Motor neuron (in vitro differentiated cells): ENCODE results near the gene KCNQ1. TPM values are rescaled to one million over a fixed set of nuclear protein-coding genes. Genes with fewer than 3 reads are reported as not detected.

Experiments used
- ATAC-seq, 8 experiments: fragments of 200-7000 bp; cut with Tn5 transposase; replicated peaks in 6 of 8; 2 replicates each; pipeline ENCODE4 v1.8.0; 2021; ENCODE audit warnings: mild to moderate bottlenecking in 8 of 8, moderate library complexity in 8 of 8
- H3K27ac ChIP-seq, 2 donors: fragments of 250-450 bp; sonication (Bioruptor Pico); 2 replicates each; pipeline ENCODE4 v1.9.0; 2021; ENCODE audit warnings: antibody characterized with exemption in 2 of 2, mild to moderate bottlenecking in 2 of 2, moderate library complexity in 1 of 2
- H3K4me1 ChIP-seq, 2 donors: fragments of 250-450 bp; sonication (Bioruptor Pico); replicated peaks in 1 of 2; 2 replicates each; pipeline ENCODE4 v1.6.1; 2021; ENCODE audit warnings: antibody characterized with exemption in 2 of 2, mild to moderate bottlenecking in 2 of 2, moderate library complexity in 1 of 2
- H3K4me3 ChIP-seq, 5 donors: fragments of 250-450 bp; sonication (Bioruptor Pico); 2 replicates each; pipeline ENCODE4 v1.9.0; 2021; ENCODE audit warnings: antibody characterized with exemption in 5 of 5, mild to moderate bottlenecking in 5 of 5, moderate library complexity in 4 of 5
- WGBS, 10 experiments: fragments of 450-650 bp; shearing (Covaris generic); methylation state at CpG; one replicate each; pipeline ENCODE4 v1.0.0; 2022; 5-methylcytosine and 5-hydroxymethylcytosine counted together
- in situ Hi-C, 9 experiments: fragments of 400-800 bp; cut with MboI; loops; one replicate each; pipeline ENCODE4 v1.15.0; 2021; ENCODE audit warnings: low sequenced_read_pairs in 9 of 9, low pct_unique_long_range_greater_than_20kb in 2 of 9; ENCODE audit not compliant: unreplicated experiment in 9 of 9
- total RNA-seq, 8 experiments: library from RNA; unstranded; fragments of 300-600 nt; gene quantifications; 2 replicates each; pipeline versions ENCODE4 v1.2.3 to v1.2.4, GENCODE V29; 2022

Gene KCNQ1
- total RNA-seq, 8 experiments from 2014 or later: 0.04 to 0.66 (median 0.20) TPM; not detected in 2

GRCh38 chr11:2883640-2883978, 438.8 kb downstream of the KCNQ1 start:
- H3K4me1 ChIP-seq: peaks cover 36 to 41% of the 10 kb centered on the region in 2 donors
- WGBS, 10 experiments: 0 to 16% (median 5%) methylated on average over 1 to 15 of the region's 24 CpGs
- peak overlapping the region; percentile 85 to 89 for H3K27ac ChIP-seq
- in situ Hi-C loops: loop anchor here in 8 of 9 experiments (10.0 to 25.0 kb wide), 7 partner anchors 196 to 696 kb away; partner anchors contain the start of genes KCNQ1OT1 (in 5 of the 8), TSSC4 (in 2 of the 8), KCNQ1 (in 1 of the 8) and TRPM5 (in 1 of the 8)
- ATAC-seq: no peak
- peak overlapping the region; percentile 65 to 85 (median 76) for H3K4me3 ChIP-seq

- WGBS, 10 experiments: 20% methylated on average over 1 of the region's 119 CpGs; no CpG with 5 or more reads in 9 of the 10 experiments
- in situ Hi-C loops: loop anchor here in 8 of 9 experiments (10.0 to 25.0 kb wide), 7 partner anchors 197 to 697 kb away; partner anchors contain the start of genes KCNQ1OT1 (in 5 of the 8), TSSC4 (in 2 of the 8), KCNQ1 (in 1 of the 8) and TRPM5 (in 1 of the 8)
- ATAC-seq: peak; percentile 3 to 31 (median 24)
- Histone ChIP-seq H3K4me1 (peaks cover 36 to 41% of the 10 kb centered on the region in 2 donors), H3K4me3 (peak overlapping the region; percentile 65 to 85 (median 76)), H3K27ac (peak overlapping the region; percentile 85 to 89)
These were observed 439.4 kb downstream of the KCNQ1 start for GRCh38 chr11:2883979-2884815.

- peak overlapping the region; percentile 85 to 89 for H3K27ac ChIP-seq
- peak overlapping the region; percentile 65 to 85 (median 76) for H3K4me3 ChIP-seq
- ATAC-seq: peak; percentile 5 to 37 (median 10)
- H3K4me1 ChIP-seq: peaks cover 36 to 41% of the 10 kb centered on the region in 2 donors
- in situ Hi-C loops: loop anchor here in 8 of 9 experiments (5.0 to 25.0 kb wide), 8 partner anchors 198 to 698 kb away; partner anchors contain the start of genes KCNQ1OT1 (in 5 of the 8), TSSC4 (in 2 of the 8), KCNQ1 (in 1 of the 8) and TRPM5 (in 1 of the 8)
- WGBS, 10 experiments: 0 to 2% (median 0%) methylated on average over 6 to 12 of the region's 80 CpGs; no CpG with 5 or more reads in 6 of the 10 experiments
These were observed 440.3 kb downstream of the KCNQ1 start for GRCh38 chr11:2885017-2885677.

- peak within 1 kb of the TSS; percentile 85 to 89 for H3K27ac ChIP-seq
- peaks cover 36 to 41% of the 10 kb centered on the region in 2 donors for H3K4me1 ChIP-seq
- peak within 1 kb of the TSS; percentile 65 to 85 (median 76) for H3K4me3 ChIP-seq
- ATAC-seq: peak; percentile 61 to 77 (median 63)
- in situ Hi-C loops: loop anchor here in 8 of 9 experiments (5.0 to 25.0 kb wide), 8 partner anchors 198 to 698 kb away; partner anchors contain the start of genes KCNQ1OT1 (in 5 of the 8), TSSC4 (in 2 of the 8), KCNQ1 (in 1 of the 8) and TRPM5 (in 1 of the 8)
- no CpG with 5 or more reads among the region's 61 CpGs for WGBS, 10 experiments
These were observed 440.9 kb downstream of the KCNQ1 start, which contains the start of gene CDKN1C for GRCh38 chr11:2885678-2886081. Gene CDKN1C (minus strand): TSS chr11:2885775. CDS start chr11:2885456, 319 bp downstream.

GRCh38 chr11:2886191-2886894, 441.5 kb downstream of the KCNQ1 start:
- peak; percentile 1 to 53 (median 42) for ATAC-seq
- in situ Hi-C loops: loop anchor here in 8 of 9 experiments (5.0 to 25.0 kb wide), 8 partner anchors 199 to 699 kb away; partner anchors contain the start of genes KCNQ1OT1 (in 5 of the 8), TSSC4 (in 2 of the 8), KCNQ1 (in 1 of the 8) and TRPM5 (in 1 of the 8)

GRCh38 chr11:2886936-2887335, 442.1 kb downstream of the KCNQ1 start:
- H3K4me3 ChIP-seq: no peak overlapping the region
- in situ Hi-C loops: loop anchor here in 8 of 9 experiments (5.0 to 25.0 kb wide), 8 partner anchors 200 to 700 kb away; partner anchors contain the start of genes KCNQ1OT1 (in 5 of the 8), TSSC4 (in 2 of the 8), KCNQ1 (in 1 of the 8) and TRPM5 (in 1 of the 8)
- WGBS, 10 experiments: 20 to 100% methylated on average over 1 to 2 of the region's 5 CpGs; no CpG with 5 or more reads in 8 of the 10 experiments
- no peak for ATAC-seq
- peak overlapping the region in 1 of 2 donors; percentile 88 for H3K27ac ChIP-seq
- peaks cover 36 to 41% of the 10 kb centered on the region in 2 donors for H3K4me1 ChIP-seq

More at GRCh38 chr11:2886191-2886894, 441.5 kb downstream of the KCNQ1 start:
- peak overlapping the region; percentile 21 to 85 (median 37) for H3K4me3 ChIP-seq
- H3K4me1 ChIP-seq: peaks cover 36 to 41% of the 10 kb centered on the region in 2 donors
- WGBS, 10 experiments: 3 to 30% (median 28%) methylated on average over 4 to 8 of the region's 49 CpGs; no CpG with 5 or more reads in 7 of the 10 experiments
- peak overlapping the region; percentile 78 to 88 for H3K27ac ChIP-seq

- H3K27ac ChIP-seq: no peak overlapping the region
- in situ Hi-C loops: loop anchor here in 8 of 9 experiments (5.0 to 25.0 kb wide), 8 partner anchors 200 to 700 kb away; partner anchors contain the start of genes KCNQ1OT1 (in 5 of the 8), TSSC4 (in 2 of the 8), KCNQ1 (in 1 of the 8) and TRPM5 (in 1 of the 8)
- WGBS, 10 experiments: 69 to 100% (median 86%) methylated on average over 1 to 9 of the region's 11 CpGs; no CpG with 5 or more reads in 2 of the 10 experiments
- H3K4me1 ChIP-seq: peaks cover 32 to 37% of the 10 kb centered on the region in 2 donors
- H3K4me3 ChIP-seq: no peak overlapping the region
- ATAC-seq: no peak
These were observed 442.8 kb downstream of the KCNQ1 start for GRCh38 chr11:2887515-2888195.

- in situ Hi-C loops: loop anchor here in 8 of 9 experiments (5.0 to 25.0 kb wide), 8 partner anchors 201 to 701 kb away; partner anchors contain the start of genes KCNQ1OT1 (in 5 of the 8), TSSC4 (in 2 of the 8), KCNQ1 (in 1 of the 8) and TRPM5 (in 1 of the 8)
- no peak overlapping the region for H3K27ac ChIP-seq
- peaks cover 26 to 31% of the 10 kb centered on the region in 2 donors for H3K4me1 ChIP-seq
- 7 to 60% (median 20%) methylated on average over 2 to 14 of the region's 25 CpGs; no CpG with 5 or more reads in 2 of the 10 experiments for WGBS, 10 experiments
- peak in 5 of 8 experiments; percentile 2 to 38 (median 9) for ATAC-seq
- no peak overlapping the region for H3K4me3 ChIP-seq
These were observed 443.6 kb downstream of the KCNQ1 start for GRCh38 chr11:2888266-2888968.

- H3K27ac ChIP-seq: no peak overlapping the region
- in situ Hi-C loops: loop anchor here (5.0 to 25.0 kb wide), 9 partner anchors 202 to 702 kb away; partner anchors contain the start of genes KCNQ1OT1 (in 5 of the 9), TSSC4 (in 2 of the 9), KCNQ1 (in 1 of the 9) and TRPM5 (in 1 of the 9)
- H3K4me1 ChIP-seq: peaks cover 26 to 31% of the 10 kb centered on the region in 2 donors
- 40 to 96% (median 83%) methylated on average over 1 to 7 of the region's 16 CpGs; no CpG with 5 or more reads in 3 of the 10 experiments for WGBS, 10 experiments
- no peak for ATAC-seq
- H3K4me3 ChIP-seq: no peak overlapping the region
These were observed 444.8 kb downstream of the KCNQ1 start for GRCh38 chr11:2889362-2890273.
